Activated T-helper 2 cell treated with anti-CD3 and anti-CD28 coated beads, Interferon-gamma antibody, Interleukin-2, Interleukin-4, amounts not matched to agents 10 μg/mL and 5 μg/mL and 100 μg/mL, durations not matched to agents 14 hours and 24 hours and 36 hours (primary cell): ENCODE results near the gene CNNM3. TPM values are rescaled to one million over a fixed set of nuclear protein-coding genes. Genes with fewer than 3 reads are reported as not detected.

Experiments used
- DNase-seq: peaks from one replicate; pipeline ENCODE4 v3.0.0; 2021; ENCODE audit warnings: low spot score
- H3K27ac Mint-ChIP-seq: one replicate; pipeline ENCODE4 v1.8.0; 2021; ENCODE audit warnings: mixed read lengths
- H3K27me3 Mint-ChIP-seq: one replicate; pipeline ENCODE4 v1.8.0; 2021; ENCODE audit warnings: low read depth, mixed read lengths
- H3K36me3 Mint-ChIP-seq: one replicate; pipeline ENCODE4 v1.8.0; 2021; ENCODE audit warnings: low read depth, mixed read lengths
- H3K4me1 Mint-ChIP-seq: one replicate; pipeline ENCODE4 v1.8.0; 2021; ENCODE audit warnings: low read depth, mixed read lengths
- H3K4me3 Mint-ChIP-seq: one replicate; pipeline ENCODE4 v1.8.0; 2021; ENCODE audit warnings: low read depth, mild to moderate bottlenecking, moderate library complexity, mixed read lengths
- H3K9me3 Mint-ChIP-seq: one replicate; pipeline ENCODE4 v1.8.0; 2021; ENCODE audit warnings: mixed read lengths
- intact Hi-C: fragments of 100-400 bp; cut with micrococcal nuclease; formaldehyde crosslinking; loops from one replicate; pipeline ENCODE4 v1.15.1; 2023
- total RNA-seq: library from RNA; stranded (reverse); gene quantifications from 2 replicates; pipeline ENCODE4 v1.2.3, GENCODE V29; 2022

The CNNM3 gene
- total RNA-seq, 1 donor from 2014 or later = 30.4 TPM

- DNase-seq = no peak
- Mint-ChIP-seq H3K9me3 (no peaks in the 10 kb centered on the region), H3K4me3 (peak overlapping the region; percentile 84), H3K36me3 (peaks cover 38% of the 10 kb centered on the region), H3K27ac (peak overlapping the region; percentile 70), H3K4me1 (peaks cover 34% of the 10 kb centered on the region), H3K27me3 (no peaks in the 10 kb centered on the region)
- intact Hi-C loops = loop anchor here (1.0 to 5.0 kb wide), 4 partner anchors 42 to 213 kb away; partner anchors contain the start of genes ANKRD39 and CNNM4
Observed at GRCh38 chr2:96815326-96816126, 542 bp upstream of the CNNM3 start.

- Mint-ChIP-seq H3K36me3 (peaks cover 46% of the 10 kb centered on the region), H3K27me3 (no peaks in the 10 kb centered on the region), H3K9me3 (no peaks in the 10 kb centered on the region), H3K27ac (peak overlapping the region; percentile 6), H3K4me3 (peak overlapping the region; percentile 80), H3K4me1 (peaks cover 44% of the 10 kb centered on the region)
- no peak for DNase-seq
- intact Hi-C loops = loop anchor here (1.0 to 5.0 kb wide), 4 partner anchors 40 to 215 kb away; partner anchors contain the start of genes ANKRD39 and CNNM4
Observed at GRCh38 chr2:96816836-96817702, 1.0 kb downstream of the CNNM3 start.

- no peaks in the 10 kb centered on the region for H3K9me3 Mint-ChIP-seq
- H3K27ac Mint-ChIP-seq = no peak overlapping the region
- intact Hi-C loops = loop anchor here (5.0 kb wide), 3 partner anchors 39 to 216 kb away; partner anchors contain the start of gene ANKRD39
- peaks cover 45% of the 10 kb centered on the region for H3K4me1 Mint-ChIP-seq
- DNase-seq = no peak
- H3K36me3 Mint-ChIP-seq = peaks cover 45% of the 10 kb centered on the region
- H3K27me3 Mint-ChIP-seq = no peaks in the 10 kb centered on the region
- peak overlapping the region; percentile 80 for H3K4me3 Mint-ChIP-seq
Observed at GRCh38 chr2:96817882-96818281, 1.8 kb downstream of the CNNM3 start.

GRCh38 chr2:96819128-96819875 lies 3.2 kb downstream of the CNNM3 start:
- Mint-ChIP-seq H3K36me3 (peaks cover 49% of the 10 kb centered on the region), H3K27me3 (no peaks in the 10 kb centered on the region), H3K4me3 (peak overlapping the region; percentile 10), H3K4me1 (peaks cover 45% of the 10 kb centered on the region), H3K27ac (no peak overlapping the region), H3K9me3 (no peaks in the 10 kb centered on the region)
- intact Hi-C loops = loop anchor here (5.0 kb wide), 3 partner anchors 38 to 217 kb away; partner anchors contain the start of gene ANKRD39
- DNase-seq = no peak

- no peaks in the 10 kb centered on the region for H3K27me3 Mint-ChIP-seq
- no peak overlapping the region for H3K27ac Mint-ChIP-seq
- no peak for DNase-seq
- peak overlapping the region; percentile 0 for H3K4me3 Mint-ChIP-seq
- H3K4me1 Mint-ChIP-seq = peaks cover 44% of the 10 kb centered on the region
- H3K36me3 Mint-ChIP-seq = peaks cover 49% of the 10 kb centered on the region
- H3K9me3 Mint-ChIP-seq = no peaks in the 10 kb centered on the region
- intact Hi-C loops = loop anchor here (5.0 kb wide), 3 partner anchors 37 to 218 kb away; partner anchors contain the start of gene ANKRD39
Observed at GRCh38 chr2:96819876-96820511, 3.9 kb downstream of the CNNM3 start.

- intact Hi-C loops = no loop called here
- H3K27me3 Mint-ChIP-seq = no peaks in the 10 kb centered on the region
- H3K4me3 Mint-ChIP-seq = no peak overlapping the region
- peaks cover 38% of the 10 kb centered on the region for H3K4me1 Mint-ChIP-seq
- H3K27ac Mint-ChIP-seq = peak overlapping the region; percentile 19
- no peak for DNase-seq
- peaks cover 55% of the 10 kb centered on the region for H3K36me3 Mint-ChIP-seq
- H3K9me3 Mint-ChIP-seq = no peaks in the 10 kb centered on the region
Observed at GRCh38 chr2:96821113-96821675, 5.1 kb downstream of the CNNM3 start.

GRCh38 chr2:96822786-96823185 lies 6.7 kb downstream of the CNNM3 start:
- no peaks in the 10 kb centered on the region for H3K9me3 Mint-ChIP-seq
- no peak for DNase-seq
- peaks cover 35% of the 10 kb centered on the region for H3K4me1 Mint-ChIP-seq
- H3K27me3 Mint-ChIP-seq = no peaks in the 10 kb centered on the region
- no peak overlapping the region for H3K4me3 Mint-ChIP-seq
- peaks cover 57% of the 10 kb centered on the region for H3K36me3 Mint-ChIP-seq
- H3K27ac Mint-ChIP-seq = no peak overlapping the region
- intact Hi-C loops = no loop called here

GRCh38 chr2:96823198-96823597 lies 7.1 kb downstream of the CNNM3 start:
- Mint-ChIP-seq H3K27ac (no peak overlapping the region), H3K4me1 (peaks cover 31% of the 10 kb centered on the region), H3K4me3 (no peak overlapping the region), H3K36me3 (peaks cover 57% of the 10 kb centered on the region), H3K27me3 (no peaks in the 10 kb centered on the region), H3K9me3 (no peaks in the 10 kb centered on the region)
- intact Hi-C loops = no loop called here
- no peak for DNase-seq

- no peak overlapping the region for H3K4me3 Mint-ChIP-seq
- no peaks in the 10 kb centered on the region for H3K9me3 Mint-ChIP-seq
- H3K27ac Mint-ChIP-seq = no peak overlapping the region
- no peak for DNase-seq
- peaks cover 24% of the 10 kb centered on the region for H3K4me1 Mint-ChIP-seq
- peaks cover 55% of the 10 kb centered on the region for H3K36me3 Mint-ChIP-seq
- no peaks in the 10 kb centered on the region for H3K27me3 Mint-ChIP-seq
- intact Hi-C loops = no loop called here
Observed at GRCh38 chr2:96824079-96824870, 8.2 kb downstream of the CNNM3 start.

- DNase-seq = no peak
- H3K27me3 Mint-ChIP-seq = no peaks in the 10 kb centered on the region
- no peak overlapping the region for H3K27ac Mint-ChIP-seq
- H3K36me3 Mint-ChIP-seq = peaks cover 54% of the 10 kb centered on the region
- H3K4me3 Mint-ChIP-seq = no peak overlapping the region
- no peaks in the 10 kb centered on the region for H3K9me3 Mint-ChIP-seq
- H3K4me1 Mint-ChIP-seq = peaks cover 16% of the 10 kb centered on the region
- intact Hi-C loops = no loop called here
Observed at GRCh38 chr2:96825057-96825456, 9.0 kb downstream of the CNNM3 start.

GRCh38 chr2:96826546-96827278 lies 10.6 kb downstream of the CNNM3 start:
- Mint-ChIP-seq H3K9me3 (no peaks in the 10 kb centered on the region), H3K27ac (no peak overlapping the region), H3K4me3 (no peak overlapping the region), H3K36me3 (peaks cover 55% of the 10 kb centered on the region), H3K27me3 (no peaks in the 10 kb centered on the region), H3K4me1 (peaks cover 2% of the 10 kb centered on the region)
- intact Hi-C loops = no loop called here
- DNase-seq = no peak
